Peyer's patch (tissue), 4 donors: ENCODE measurements around the gene ZNF451.

Experiments used
- POLR2A ChIP-seq, 2 donors: fragments of 450-650 bp; IDR thresholded peaks; one replicate each; pipeline ENCODE4 v1.5.1; 2017; ENCODE audit warnings: antibody characterized with exemption in 2 of 2, mild to moderate bottlenecking in 2 of 2, moderate library complexity in 2 of 2
- TF ChIP-seq, protein P1 (sequence below), 6 experiments: fragments of 450-650 bp in 4 of 6; fragments of 200-600 bp in 2 of 6; sonication (generic) in 1 of 6; IDR thresholded peaks; one replicate each; pipeline ENCODE4 v1.5.1; 2017 to 2019; ENCODE audit warnings: antibody characterized with exemption in 6 of 6, mild to moderate bottlenecking in 3 of 6, moderate library complexity in 1 of 6

DNA sequence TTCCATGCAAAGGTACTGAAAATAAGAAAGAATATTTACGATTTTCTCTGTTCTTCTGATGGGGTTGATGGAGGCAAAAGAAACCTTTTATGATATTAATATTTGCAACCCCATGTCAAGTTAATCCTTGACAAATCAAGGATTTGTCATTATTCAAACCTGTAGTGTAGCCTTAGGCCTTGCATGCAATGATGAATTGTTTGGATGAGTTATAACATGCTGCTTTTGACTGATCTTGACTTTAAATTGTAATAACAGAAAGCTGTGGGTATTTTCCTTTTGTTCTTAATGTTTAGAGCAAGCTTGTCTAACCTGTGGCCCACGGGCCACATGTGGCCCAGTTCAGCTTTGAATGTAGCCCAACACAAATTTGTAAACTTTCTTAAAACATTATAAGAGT lies 69.1 kb downstream of the ZNF451 start:
- TF ChIP-seq POLR2A (IDR thresholded peaks at IDR 0.05) = no peak
- TF ChIP-seq, protein P1, sequence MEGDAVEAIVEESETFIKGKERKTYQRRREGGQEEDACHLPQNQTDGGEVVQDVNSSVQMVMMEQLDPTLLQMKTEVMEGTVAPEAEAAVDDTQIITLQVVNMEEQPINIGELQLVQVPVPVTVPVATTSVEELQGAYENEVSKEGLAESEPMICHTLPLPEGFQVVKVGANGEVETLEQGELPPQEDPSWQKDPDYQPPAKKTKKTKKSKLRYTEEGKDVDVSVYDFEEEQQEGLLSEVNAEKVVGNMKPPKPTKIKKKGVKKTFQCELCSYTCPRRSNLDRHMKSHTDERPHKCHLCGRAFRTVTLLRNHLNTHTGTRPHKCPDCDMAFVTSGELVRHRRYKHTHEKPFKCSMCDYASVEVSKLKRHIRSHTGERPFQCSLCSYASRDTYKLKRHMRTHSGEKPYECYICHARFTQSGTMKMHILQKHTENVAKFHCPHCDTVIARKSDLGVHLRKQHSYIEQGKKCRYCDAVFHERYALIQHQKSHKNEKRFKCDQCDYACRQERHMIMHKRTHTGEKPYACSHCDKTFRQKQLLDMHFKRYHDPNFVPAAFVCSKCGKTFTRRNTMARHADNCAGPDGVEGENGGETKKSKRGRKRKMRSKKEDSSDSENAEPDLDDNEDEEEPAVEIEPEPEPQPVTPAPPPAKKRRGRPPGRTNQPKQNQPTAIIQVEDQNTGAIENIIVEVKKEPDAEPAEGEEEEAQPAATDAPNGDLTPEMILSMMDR (IDR thresholded peaks at IDR 0.05) = no peak
